Duodenal mucosa (tissue), 2 donors: ENCODE measurements around the gene TADA2A.

Experiments
- H3K27ac ChIP-seq: one replicate; pipeline ENCODE4 v1.7.0; 2013; ENCODE audit warnings: low read depth, low read length
- H3K27me3 ChIP-seq, 2 donors: one replicate each; pipeline ENCODE4 v1.7.0; 2013; ENCODE audit warnings: low read length in 2 of 2, control low read depth in 1 of 2; ENCODE audit not compliant: insufficient read depth in 2 of 2, control insufficient read depth in 1 of 2
- H3K36me3 ChIP-seq, 2 donors: one replicate each; pipeline ENCODE4 v1.7.0; 2013; ENCODE audit warnings: low read length in 2 of 2, control low read depth in 1 of 2; ENCODE audit not compliant: insufficient read depth in 2 of 2, control insufficient read depth in 1 of 2
- H3K4me1 ChIP-seq, 2 donors: one replicate each; pipeline ENCODE4 v1.7.0; 2013; ENCODE audit warnings: low read length in 2 of 2, control low read depth in 1 of 2; ENCODE audit not compliant: insufficient read depth in 2 of 2, control insufficient read depth in 1 of 2
- H3K4me3 ChIP-seq, 2 donors: one replicate each; pipeline ENCODE4 v1.7.0; 2013; ENCODE audit warnings: low read length in 2 of 2, low read depth in 1 of 2
- H3K9ac ChIP-seq, 2 donors: one replicate each; pipeline ENCODE4 v1.7.0; 2013; ENCODE audit warnings: low read length in 2 of 2, low read depth in 1 of 2
- H3K9me3 ChIP-seq, 2 donors: one replicate each; pipeline ENCODE4 v1.7.0; 2013; ENCODE audit warnings: low read length in 2 of 2, control low read depth in 1 of 2; ENCODE audit not compliant: control insufficient read depth in 1 of 2

The TADA2A gene

DNA sequence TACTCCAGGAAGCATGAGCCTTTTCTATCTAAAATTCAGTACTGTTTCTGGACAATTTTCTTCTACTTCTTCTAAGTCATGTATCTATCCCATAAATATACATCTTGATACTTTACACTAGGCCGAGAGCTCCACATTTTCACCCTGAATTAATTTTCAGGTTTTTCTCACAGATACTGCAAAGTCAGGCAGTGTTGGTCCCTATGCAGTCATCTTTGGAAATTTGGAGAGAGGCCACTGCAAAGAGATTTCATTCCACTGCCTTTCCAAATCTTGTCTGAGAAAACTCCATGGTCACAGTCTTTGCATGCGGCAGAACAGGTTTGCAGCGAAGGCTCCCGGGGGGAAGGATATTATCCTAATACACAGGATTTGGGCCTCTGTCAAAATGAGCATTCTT, 111.2 kb downstream of the TADA2A start:
- Histone ChIP-seq H3K4me1 (no peaks in the 10 kb centered on the region), H3K27ac (no peak overlapping the region), H3K36me3 (peaks cover 33 to 64% of the 10 kb centered on the region in 2 donors), H3K9ac (no peak overlapping the region), H3K4me3 (no peak overlapping the region), H3K9me3 (no peaks in the 10 kb centered on the region), H3K27me3 (no peaks in the 10 kb centered on the region)

DNA sequence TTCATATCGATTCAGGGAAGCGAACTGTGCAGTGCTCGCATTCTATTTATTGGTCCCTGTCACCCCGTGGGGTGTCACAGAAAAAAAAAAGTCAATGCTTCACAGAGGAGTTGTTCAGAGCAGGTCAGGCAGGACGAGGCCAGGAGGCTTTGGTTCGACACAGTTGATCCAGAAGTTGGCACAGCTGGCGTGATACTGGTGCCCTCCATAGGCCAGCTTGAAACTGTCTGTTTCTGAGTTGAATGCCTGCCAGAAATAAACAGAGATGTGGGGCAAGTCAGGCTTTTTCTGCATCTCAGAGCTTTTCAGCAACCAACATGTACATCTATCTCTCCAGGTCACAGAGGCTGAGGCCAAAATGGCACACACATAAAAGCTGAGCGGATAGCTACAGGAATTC, 112.1 kb downstream of the TADA2A start:
- H3K27ac ChIP-seq = no peak overlapping the region
- peaks cover 37 to 66% of the 10 kb centered on the region in 2 donors for H3K36me3 ChIP-seq
- H3K9ac ChIP-seq = no peak overlapping the region
- no peaks in the 10 kb centered on the region for H3K4me1 ChIP-seq
- no peaks in the 10 kb centered on the region for H3K27me3 ChIP-seq
- no peak overlapping the region for H3K4me3 ChIP-seq
- no peaks in the 10 kb centered on the region for H3K9me3 ChIP-seq

DNA sequence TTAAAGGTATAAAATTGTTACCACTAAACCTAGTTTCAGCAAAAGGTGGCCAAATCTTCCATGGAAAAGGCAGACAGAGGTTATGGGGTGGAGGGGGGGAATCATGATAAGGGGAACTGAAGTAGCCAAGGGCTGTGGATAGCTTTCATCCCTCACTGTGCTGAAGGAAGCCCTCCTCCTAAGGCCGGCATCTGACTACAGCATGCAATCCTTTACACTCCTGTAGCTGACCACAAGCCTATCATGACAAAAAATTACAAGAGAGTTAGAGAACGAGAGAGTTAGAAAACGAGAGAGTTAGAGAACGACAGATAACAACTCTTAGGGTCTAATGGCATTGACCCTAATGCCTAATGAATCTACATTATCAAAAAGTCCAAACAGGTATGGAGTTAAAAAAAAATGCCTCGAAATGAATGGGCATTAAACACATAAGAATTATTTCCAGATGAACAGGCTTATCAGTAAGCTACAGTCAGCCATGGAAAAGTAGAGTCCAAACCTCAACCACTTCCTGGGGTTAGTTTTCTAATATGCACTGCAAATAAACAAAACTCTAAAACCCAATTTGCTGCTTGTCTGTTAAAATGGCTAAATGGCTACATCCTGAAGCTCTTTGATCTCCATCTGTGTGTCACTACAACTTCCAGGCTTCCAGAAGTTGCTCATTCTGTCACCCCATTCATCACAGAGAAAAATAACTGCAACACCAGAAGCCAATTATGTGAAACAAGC, 112.7 kb downstream of the TADA2A start:
- H3K9ac ChIP-seq = no peak overlapping the region
- no peak overlapping the region for H3K27ac ChIP-seq
- H3K27me3 ChIP-seq = no peaks in the 10 kb centered on the region
- peaks cover 42 to 70% of the 10 kb centered on the region in 2 donors for H3K36me3 ChIP-seq
- H3K9me3 ChIP-seq = no peaks in the 10 kb centered on the region
- no peak overlapping the region for H3K4me3 ChIP-seq
- H3K4me1 ChIP-seq = no peaks in the 10 kb centered on the region

DNA sequence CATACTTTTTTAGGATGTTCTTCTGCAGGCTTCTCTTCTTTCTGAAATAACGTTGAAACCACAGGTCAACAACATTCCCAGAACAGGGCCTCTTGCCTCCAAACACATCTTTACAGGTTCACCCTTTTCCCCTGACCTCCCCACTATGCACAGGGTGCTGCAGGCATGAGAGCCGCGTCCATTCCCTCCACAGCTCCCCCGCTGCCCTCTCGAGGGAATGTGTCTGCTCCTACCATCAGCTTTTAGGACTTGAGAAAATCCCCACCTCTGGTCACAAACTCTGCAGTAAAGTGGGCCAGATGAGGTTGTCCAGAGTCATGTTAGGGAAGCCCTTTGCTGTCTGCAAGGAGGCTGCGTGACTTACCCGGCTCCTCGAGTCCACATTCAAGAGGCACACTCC, 113.5 kb downstream of the TADA2A start:
- Histone ChIP-seq H3K27ac (no peak overlapping the region), H3K36me3 (peaks cover 42 to 76% of the 10 kb centered on the region in 2 donors), H3K27me3 (no peaks in the 10 kb centered on the region), H3K9ac (no peak overlapping the region), H3K4me3 (no peak overlapping the region), H3K4me1 (no peaks in the 10 kb centered on the region), H3K9me3 (no peaks in the 10 kb centered on the region)

DNA sequence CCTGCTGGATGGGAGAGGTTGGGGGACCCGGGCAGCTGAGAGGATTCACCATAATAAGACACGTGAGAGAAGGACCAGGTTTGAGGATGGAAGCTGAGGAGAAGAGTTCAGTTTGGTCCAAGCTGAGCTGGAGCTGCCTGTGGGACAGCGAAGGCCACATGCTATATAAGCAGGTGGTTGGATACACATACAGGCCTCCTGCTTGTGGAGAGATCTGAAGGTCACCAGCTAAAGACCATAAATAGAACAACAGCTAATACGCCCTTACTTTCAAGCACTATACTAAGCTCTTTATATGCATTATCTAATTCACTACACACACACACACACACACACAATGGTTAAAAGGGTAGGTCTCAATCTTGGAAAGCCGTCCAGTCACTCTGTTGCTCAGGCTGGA, 115.1 kb downstream of the TADA2A start:
- Histone ChIP-seq H3K9me3 (no peaks in the 10 kb centered on the region), H3K27me3 (no peaks in the 10 kb centered on the region), H3K36me3 (peaks cover 39 to 76% of the 10 kb centered on the region in 2 donors), H3K9ac (no peak overlapping the region), H3K4me1 (no peaks in the 10 kb centered on the region), H3K27ac (no peak overlapping the region), H3K4me3 (no peak overlapping the region)

- peaks cover 31 to 68% of the 10 kb centered on the region in 2 donors for H3K36me3 ChIP-seq
Measured at GRCh38 chr17:37523715-37524219, 117.1 kb downstream of the TADA2A start.

GRCh38 chr17:37527249-37527851, 120.7 kb downstream of the TADA2A start:
- H3K9me3 ChIP-seq = no peaks in the 10 kb centered on the region
- H3K36me3 ChIP-seq = peaks cover 33 to 68% of the 10 kb centered on the region in 2 donors
- no peaks in the 10 kb centered on the region for H3K4me1 ChIP-seq
- H3K4me3 ChIP-seq = no peak overlapping the region
- no peak overlapping the region for H3K27ac ChIP-seq
- no peak overlapping the region for H3K9ac ChIP-seq
- no peaks in the 10 kb centered on the region for H3K27me3 ChIP-seq

More at GRCh38 chr17:37523715-37524219, 117.1 kb downstream of the TADA2A start:
- no peak overlapping the region for H3K27ac ChIP-seq
- H3K9me3 ChIP-seq = no peaks in the 10 kb centered on the region
- no peaks in the 10 kb centered on the region for H3K27me3 ChIP-seq
- no peak overlapping the region for H3K4me3 ChIP-seq
- no peaks in the 10 kb centered on the region for H3K4me1 ChIP-seq
- no peak overlapping the region for H3K9ac ChIP-seq
